ENCODE results near the gene TEX19.

Gene TEX19

DNA sequence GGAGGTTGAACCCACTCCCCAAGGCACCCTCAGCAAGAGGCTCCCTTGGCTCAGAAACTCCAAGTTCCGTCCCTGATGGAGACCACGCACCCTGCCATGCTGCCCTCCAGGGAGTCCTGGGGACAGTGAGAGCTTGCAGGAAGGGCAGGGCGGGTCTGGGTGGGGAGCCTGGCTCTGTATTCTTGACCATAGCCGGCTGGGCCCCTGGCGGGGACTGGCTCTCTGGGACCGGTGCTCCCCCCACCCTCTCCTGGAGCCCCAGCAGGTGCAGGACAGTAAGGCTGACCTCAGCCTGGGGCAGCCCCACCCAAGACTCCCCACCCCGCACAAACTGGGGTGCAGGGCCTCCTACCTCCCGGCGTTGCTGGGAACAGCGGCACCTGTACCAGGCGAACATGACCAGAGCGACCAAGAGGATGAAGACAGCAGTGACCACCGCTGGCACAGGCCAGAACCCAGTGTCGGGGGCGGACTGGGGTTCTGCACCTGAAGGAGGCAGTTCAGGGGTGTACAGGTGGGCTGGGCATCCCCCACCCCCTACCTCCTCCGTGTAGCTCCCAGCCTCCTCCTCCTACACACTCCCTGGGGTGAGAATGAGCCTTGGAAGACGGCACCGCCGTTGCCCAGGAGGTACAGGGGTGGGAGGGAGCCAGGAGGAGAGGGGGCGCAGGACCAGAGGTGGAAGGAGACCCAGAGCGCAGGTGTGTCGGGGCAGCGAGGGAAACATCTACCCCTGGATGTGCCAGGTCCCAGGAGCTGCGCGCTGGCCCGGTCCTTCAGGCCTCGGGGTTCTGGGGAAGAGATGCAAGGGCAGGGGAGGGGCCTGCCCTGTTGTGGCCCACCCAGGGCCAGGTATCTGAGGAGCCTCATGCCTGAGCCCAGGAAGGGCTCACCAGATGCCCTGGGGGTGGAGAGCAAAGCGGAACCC lies 36.3 kb upstream of the TEX19 start:
- DNase-seq: no peak

DNA sequence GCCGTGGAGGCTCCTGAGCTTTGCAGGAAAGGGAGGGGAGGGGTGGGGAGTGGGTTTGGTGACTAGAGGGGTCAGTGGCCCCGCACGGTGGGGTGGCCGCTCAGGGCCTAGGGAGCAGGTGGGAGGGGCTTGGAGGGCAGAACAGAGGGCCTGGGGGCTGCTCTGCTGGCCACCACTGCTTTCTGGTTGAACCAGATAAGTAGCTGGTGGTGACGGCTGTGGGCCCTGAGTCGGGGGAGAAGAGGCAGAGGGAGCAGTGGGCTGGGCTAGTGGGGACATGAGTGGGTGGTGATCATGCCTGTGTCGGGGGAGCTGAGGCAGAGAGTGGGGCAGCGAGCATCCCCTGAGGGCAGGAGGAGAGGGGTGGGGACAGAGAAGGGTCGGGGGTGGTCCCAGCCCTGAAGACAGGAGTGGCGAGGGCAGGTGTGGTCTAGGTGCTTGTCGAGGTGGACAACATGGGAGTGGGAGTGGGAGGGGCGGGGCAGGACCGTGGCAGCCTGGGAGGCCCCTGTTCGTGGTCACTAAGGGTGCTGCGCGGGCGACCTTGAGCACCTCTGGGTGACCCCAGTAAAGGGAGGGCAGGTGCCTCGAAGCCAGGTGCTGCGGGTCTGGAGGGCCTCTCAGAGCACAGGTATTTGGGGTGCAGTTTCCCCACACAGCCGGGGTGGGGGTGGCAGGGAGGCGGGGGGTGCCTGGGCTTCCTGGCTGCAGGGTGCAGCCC lies 35.4 kb upstream of the TEX19 start:
- DNase-seq: no peak

DNA sequence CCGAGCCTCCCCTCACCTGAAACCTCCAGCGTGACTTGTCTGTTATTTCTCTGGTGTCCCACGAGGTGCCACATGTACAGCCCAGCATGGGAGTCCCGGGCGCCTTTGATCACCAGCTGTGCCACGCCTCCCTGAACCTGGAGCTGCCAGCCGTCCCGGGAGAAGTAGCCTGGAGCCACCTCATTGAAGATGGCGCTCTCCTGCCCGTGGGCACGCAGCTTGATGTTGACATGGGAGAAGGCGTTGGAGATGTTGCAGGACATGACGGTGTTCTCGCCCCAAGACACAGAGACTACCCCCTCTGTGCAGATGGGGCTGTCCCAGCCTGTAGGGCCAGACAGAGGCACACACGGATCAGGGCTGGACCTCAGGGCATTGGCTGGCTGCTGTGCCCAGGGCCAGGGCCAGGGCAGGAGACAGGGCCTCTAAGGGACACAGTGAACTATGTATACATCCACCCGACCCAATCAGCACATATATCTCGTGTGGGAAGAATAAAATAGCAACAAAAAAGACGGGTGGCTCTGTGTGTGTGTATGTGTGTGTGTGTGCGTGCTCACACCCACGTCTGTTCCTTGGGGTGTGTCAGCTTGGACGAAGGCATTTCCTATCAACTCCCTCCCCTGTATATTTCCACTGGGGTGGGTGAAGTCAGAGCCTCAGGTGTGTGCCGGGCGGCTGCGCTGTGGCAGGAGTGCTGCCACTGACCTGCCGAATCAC lies 34.3 kb upstream of the TEX19 start:
- DNase-seq: no peak

DNA sequence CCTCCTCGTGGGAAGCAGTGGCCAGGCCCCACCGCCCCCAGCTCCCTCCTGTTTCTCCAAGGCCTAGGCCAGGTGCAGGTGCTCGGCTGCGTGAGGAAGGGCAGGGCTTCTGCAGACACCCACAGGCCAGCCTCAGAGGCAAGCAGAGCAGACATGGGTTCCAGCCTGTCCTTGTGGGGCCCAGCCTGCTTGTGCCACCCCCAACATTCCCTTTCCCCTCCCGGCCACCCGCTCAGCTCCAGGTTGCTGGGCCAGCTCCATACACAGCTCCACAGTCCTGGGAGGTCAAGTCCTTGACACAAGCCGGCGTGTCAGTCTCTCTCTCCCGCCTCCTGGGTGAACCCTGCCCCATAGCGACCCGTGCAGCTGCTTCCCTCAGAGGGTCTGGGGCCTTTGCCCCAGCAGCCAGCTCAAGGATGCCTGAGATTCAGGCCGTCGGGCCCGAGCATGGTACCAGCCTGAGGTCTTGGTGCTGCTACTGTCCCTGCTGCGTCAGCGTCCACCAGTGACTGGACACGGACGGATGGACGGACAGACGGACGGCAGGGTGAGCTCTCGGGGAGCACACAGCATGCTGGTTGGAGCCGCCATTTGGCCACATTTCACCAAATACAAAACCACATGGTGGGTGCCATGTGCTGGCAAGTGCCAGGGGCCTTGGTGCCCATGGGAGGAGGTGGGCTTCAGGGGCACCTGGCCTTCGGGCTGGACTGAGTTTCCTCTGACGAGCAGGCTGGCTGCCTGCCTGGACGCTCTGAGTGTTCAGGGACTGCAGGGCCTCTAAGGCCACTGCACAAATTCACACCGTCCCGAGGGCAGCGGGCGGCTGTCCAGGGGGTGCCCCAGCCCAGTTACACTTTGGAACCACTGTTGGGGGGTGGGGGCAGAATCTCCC lies 33.5 kb upstream of the TEX19 start:
- DNase-seq: no peak

DNA sequence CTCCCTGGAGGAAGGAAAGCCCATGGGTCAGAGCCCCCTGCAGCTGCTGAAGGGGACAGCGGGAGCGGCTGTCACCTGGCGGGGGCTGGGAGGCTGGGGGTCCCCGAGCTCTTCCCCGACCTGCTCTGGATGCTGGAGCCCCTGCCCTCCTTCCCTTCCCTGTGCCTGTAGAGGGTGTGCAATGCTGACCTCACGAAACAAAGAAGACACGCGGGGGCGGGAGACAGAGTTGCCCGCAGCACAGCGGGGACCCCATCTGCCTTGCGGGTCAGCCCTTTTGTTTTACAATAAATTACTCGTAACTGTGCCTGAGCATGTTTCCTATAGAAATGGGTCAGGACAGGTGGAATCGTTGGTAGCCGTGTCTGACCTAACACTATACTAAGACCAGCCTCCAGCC lies 31.8 kb upstream of the TEX19 start:
- no peak for DNase-seq

DNA sequence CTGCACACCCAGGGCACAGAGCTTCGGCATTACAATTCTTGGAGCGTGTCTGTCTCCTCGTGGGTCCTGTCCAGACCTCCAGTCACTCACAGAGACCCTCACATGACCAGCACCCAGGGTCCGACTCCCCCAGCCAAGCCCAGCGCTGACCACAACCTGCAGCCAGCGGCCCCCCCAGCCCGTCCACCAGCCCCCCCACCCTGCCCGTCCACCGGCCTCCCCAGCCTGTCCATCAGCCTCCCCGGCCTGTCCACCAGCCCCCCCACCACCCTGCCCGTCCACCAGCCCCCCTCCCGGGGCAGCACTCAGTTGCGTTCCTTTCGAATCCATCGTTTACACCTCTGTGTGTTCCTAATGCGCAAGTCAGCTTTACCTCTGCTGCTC lies 31.3 kb upstream of the TEX19 start:
- DNase-seq: no peak

DNA sequence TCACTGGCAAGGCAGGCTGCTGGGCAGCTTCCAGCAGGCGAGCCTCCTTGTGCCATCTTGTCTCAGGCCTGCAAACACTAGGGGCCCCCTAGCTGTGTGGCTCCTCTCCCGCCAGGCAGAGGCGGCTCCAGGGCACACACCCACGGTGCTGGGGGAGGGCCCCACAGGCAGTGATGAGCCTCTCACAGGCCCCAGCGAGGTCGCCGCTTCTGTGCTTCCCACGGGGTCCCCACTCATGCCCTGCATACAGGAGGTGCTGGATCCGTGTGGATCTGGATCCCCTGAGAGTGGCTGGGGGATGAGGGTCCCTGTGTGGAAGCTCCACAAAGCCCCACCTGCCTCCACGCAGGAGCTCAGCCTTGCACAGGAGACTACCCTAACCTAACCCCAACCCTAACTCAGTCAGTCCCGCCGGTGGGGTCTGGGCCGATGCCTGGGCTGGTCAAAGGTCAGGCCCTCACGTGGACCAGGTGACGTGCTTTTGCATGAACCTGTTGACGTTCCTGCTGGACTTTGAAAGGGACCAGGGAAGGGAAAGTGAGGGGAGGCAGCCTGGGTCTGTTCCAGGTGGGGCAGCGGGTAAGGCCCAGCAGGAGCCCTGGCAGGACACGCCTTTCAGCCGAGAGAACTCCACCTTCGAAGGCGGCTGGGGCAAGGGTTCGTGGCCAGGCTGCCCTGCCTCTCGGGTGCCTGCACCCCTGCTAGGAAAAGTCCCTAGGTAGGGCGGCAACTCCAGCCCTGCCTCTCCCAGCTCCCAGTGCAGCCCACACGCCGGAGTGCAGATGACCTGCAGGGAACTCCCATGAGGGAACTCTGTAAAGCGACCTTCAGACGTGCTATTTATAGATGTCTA lies 30.7 kb upstream of the TEX19 start:
- DNase-seq: no peak

DNA sequence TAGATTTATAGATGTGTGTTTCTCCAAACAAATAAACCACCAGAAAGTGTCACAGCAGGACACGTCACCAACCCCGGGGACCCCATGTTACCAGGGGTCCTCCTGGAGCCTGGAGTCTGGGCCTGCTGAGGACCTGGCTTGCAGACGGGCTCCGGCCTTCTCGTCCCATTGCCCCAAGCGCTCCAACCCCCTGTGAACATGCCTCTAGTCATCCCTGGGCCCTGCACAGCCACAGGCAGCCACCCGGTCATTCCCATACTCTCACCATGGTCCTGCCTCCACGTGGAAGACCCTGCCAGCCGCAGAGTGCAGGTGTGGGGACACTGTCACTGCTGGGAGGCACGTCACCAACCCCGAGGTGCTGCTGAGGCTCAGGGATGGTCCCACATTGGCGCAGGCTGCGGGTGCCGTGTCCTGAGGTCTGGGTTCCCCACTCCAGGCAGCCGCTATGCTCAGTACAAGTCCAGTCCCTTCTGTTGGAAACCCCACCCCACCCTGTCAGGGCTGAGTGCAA lies 30.0 kb upstream of the TEX19 start:
- DNase-seq: no peak

DNA sequence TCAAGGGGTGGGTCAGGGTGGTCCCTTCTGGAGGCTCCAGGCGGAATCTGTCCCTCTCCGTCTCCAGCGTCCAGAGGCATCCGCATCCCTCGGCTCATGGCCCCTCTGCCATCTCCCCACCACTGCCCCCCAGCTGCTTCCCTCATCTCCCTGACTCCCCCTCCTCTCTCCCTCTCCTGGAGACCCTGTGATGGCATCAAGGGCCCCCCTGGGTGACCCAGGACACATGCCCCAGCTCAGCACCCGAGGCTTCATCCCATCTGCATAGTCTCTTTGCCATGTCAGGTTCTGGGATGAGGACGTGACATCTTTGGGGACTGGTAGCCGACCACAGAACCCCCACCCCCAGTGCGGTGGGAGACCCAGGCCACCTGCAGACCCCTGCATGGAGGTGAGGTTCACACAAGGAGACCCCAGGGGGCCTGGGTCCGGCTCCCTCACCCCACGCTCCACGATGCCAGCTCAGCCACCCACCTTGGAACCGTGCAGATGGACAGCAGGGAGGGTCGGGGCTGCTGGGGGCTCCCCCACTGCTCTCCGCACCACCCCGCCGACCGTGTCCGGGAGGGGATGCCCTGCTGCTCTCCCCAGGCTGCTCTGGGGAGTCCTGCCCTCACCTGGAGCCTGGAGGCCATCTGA lies 29.2 kb upstream of the TEX19 start:
- DNase-seq: no peak

DNA sequence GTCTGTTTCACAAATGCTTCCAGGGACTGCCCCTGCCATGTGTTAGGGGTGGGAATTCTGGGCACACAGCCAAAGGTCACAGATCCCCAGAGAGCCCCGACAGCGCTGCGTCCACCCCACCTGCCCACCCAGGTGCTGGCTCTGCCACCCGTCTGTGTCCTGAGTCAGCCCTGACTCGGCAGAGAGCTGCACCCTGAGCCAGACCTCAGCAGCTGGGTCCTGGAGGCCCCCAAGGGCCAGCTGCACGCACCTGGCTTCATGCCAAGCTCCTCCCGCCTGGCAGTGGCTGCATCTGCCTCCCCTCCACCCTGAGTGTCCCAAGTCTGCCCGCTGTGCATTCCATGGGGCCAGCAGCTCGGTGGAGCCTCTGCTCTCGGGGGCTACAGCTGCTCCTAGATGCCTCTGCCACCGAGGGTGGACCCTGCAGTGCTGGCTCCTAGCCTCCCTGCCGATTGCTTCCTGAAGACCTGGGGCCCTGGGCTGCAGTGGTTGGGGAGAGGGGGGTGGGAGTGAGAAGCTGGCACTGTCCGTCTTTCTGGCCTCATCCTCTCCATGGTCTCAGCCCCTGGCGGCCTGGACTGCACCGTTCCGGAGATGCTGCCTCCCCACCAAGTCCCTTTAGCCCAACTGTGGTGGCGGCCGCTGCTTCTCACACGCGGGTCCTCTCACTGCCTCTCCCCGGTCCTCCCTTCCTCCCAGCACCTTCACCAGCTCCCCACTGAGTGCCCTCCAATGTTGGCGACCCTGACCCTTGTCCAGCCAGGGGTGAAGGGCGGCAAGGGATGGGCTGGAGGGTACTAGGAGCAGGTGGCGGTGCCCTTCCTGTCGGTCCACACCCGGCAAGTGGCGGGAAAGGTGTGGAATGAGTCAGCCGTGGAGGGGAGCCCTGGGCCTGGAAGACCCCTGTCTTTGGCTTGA lies 28.5 kb upstream of the TEX19 start:
- peak; percentile 40 for DNase-seq

DNA sequence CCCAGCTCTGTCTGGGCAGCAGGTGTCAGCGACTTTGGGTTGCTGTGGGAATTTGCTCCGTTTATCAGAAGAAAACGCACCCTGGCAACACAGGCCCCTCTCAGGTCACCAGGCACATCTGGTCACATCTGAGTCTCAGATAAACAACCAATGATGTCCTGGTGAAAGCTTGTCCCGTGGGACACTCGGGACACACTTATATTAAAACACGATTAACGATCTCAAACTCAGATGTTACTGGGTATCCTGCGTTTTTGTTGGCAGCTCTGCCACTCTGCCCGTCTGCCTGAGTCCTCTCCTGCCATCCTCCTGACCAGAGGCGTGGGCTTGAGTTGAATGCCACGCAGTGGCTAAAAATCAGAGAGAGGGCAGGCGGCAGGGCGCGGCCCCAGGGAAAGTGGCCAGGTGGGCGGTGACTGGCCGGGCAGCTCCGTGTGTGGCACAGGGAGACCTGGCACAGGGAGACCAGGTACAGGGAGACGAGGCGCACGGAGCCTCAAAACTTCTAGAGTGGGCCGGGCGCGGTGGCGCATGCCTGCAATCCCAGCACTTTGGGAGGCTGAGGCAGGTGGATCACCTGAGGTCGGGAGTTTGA lies 27.6 kb upstream of the TEX19 start:
- no peak for DNase-seq

DNA sequence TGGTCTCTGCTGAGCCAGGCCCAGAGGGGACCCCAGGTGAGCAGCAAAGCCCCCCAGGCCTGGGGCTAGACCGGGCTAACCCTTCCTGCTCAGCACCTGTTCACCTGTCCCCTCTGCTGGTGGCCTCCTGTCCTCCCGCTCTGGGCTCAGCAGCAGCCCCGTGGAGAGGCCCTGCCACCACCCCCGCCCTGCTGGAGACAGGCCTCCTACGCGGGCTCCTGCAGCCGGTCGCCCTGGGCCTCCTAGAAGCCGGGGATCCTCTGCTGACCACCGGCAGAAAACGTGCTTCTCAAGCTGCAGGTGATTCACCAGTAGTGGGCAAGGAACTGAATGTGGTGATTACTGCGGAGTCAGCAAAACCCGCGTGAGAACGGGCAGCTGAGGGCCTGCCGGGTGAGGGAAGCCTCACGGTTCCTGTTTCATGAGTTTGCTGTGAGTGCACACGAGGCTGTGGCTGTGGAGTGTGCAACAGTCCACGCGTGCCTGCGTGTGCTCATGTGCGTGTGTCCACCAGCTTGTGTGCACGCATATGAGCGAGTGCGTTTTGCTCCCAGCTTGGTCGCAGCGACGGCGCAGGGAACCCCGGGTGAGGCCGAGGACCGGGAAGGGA lies 26.3 kb upstream of the TEX19 start:
- peak; percentile 22 for DNase-seq

DNA sequence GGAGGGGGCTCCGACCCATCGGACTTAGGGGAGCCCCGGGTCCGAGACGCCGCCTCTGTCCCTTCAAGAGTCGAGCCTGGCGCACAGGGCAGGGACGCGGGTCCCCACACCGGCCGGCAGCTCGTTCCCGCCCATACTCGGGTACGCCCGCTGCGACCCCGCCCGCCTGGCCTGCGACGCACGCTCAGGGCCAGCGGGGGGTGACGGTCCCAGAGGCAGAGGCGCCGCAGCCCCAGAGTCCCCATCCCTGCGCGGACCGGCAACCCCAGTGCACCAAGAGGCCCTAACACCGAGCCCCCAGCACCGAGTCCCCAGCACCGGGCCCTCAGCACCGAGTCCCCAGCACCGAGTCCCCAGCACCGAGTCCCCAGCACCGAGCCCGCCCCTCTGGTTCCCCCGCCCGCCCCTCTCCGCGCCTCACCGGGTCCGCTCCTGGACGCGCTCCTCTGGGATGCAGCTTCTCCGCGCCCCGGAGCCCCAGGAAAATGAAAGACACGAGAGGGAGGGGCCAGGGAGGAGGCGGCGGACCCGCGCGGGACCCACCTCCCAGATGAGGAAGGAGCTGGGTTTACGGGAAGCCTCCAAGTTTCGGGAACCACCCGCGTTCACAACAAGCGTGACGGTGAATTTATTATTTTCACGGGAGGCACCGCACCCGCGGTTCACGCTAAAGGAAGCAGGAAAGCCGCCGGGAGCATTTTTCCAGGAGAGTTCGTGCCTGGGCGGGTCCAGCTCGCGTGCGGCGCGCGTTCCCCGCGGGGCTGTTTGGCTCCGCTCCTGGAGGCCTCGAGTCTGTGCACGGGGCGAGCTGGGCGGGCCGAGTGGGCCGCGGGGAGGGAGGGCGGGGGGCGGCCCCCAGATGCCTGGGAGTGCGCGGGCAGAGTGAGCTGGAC lies 25.5 kb upstream of the TEX19 start, which contains the start of gene SECTM1:
Gene SECTM1, minus strand, starts transcription at position 488 of the 893 bp plus-strand sequence. CDS start 6,526 bp downstream, outside the sequence.
- peak; percentile 28 for DNase-seq

DNA sequence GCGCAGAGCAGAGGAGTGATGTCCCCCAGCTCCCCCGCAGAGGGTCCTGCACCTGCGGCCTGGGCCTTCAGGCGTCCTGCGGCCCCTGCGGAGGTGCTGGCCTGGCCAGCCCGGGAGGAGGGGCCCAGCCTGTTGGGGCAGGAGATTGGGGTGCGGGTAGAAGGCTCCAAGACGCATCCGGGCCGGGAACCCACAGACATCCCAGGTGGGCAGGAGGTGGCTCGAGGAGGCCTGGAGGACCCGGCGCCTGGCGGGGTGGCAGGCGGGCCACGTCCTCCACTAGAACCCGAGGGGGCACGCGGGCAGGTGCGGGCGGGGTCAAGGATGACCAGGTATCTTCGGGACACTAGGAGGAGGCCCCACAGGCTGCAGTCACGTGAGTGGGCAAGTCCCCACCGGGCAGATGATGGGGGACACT lies 24.8 kb upstream of the TEX19 start:
- no peak for DNase-seq

DNA sequence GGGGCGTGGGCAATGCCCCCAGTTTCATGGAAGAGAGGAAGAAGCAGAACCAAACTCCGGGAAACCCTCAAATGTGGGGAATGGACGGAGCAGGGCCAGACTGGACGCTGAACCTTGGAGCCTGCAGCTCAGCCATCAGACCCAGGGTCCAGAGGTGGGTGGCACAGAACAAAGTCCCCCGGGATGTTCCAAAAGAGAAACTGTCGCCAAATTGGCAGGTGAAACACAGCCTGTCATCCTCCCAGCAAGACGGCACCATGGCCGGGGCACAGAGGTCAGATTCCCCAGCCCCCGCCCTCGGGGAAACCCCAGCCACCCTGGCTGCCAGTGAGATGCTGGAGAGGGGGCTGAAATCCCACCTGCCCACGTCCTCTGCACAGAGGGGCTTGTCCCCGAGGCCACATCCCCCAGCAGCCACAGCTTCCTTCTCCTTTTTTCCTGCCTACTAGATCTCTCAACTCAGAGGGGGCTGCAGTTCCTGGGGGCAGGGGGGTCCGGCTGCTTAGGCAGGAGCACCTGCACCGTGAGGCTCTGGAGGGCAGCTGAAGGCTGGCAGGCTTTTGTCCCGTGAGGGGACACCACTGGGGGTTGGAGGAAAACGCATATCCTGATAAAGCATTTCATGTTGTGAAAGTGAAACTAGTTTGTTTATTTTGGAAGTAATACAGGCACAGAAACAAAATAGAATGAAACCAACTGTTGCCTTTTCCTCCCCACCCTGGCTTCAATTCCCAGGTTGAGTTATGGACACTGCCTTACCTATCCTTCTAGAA lies 24.2 kb upstream of the TEX19 start:
- no peak for DNase-seq

DNA sequence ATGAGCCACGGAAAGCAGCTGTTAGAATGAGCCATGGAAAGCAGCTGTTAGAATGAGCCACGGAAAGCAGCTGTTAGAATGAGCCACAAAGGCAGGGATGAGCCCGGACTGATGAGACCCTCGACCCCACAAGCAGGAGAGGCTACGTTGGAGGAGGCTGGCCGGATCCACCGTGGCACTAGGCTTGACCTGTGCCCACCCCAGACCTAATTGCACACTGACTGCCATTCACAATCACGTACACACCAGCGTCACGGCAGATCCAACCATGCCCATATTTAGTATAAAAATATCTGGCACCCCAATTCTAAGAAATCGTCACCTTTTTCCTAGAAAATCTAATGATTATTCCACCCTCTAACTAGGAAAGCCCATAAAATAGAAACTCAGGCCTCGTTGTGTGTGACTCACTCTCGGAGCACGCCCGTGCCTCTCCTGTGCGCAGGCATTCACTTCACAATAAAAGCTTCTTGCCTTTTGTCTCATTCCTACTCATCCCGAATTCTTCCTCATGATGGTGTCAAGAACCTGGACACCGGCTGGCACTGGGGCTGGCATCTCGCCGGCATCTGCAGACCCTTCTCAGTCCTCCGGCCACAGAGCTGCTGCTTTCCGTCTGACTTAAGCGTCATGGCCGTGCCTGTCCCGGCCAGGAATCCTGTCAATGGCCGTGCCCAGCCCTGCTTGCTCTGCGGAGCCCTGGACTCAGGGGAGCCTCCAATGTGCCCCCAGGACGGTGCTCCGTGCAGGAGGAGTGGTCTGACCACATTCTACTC lies 20.0 kb upstream of the TEX19 start:
- peak; percentile 79 for DNase-seq

Measured in fibroblast of skin of right biceps (primary cell).